Mucosa of stomach (tissue), 1 donor: ENCODE data around the gene CENPL.
"Not testable (repeated sequence)": the region's sequence is repeated elsewhere in the genome, so short reads cannot be mapped to it uniquely, and the experiment has no call there.

ENCODE experiments used
- H3K27me3 ChIP-seq: one replicate; pipeline ENCODE4 v1.7.0; 2013; ENCODE audit warnings: mild to moderate bottlenecking, low read length; ENCODE audit not compliant: control insufficient read depth, insufficient read depth
- H3K36me3 ChIP-seq: one replicate; pipeline ENCODE4 v1.7.0; 2013; ENCODE audit warnings: low read length; ENCODE audit not compliant: control insufficient read depth, insufficient read depth
- H3K4me1 ChIP-seq: one replicate; pipeline ENCODE4 v1.7.0; 2013; ENCODE audit warnings: mild to moderate bottlenecking, low read length; ENCODE audit not compliant: control insufficient read depth, insufficient read depth
- H3K4me3 ChIP-seq: one replicate; pipeline ENCODE4 v1.7.0; 2013; ENCODE audit warnings: low read length
- H3K9ac ChIP-seq: one replicate; pipeline ENCODE4 v1.7.0; 2013; ENCODE audit warnings: mild to moderate bottlenecking, low read length, moderate library complexity
- H3K9me3 ChIP-seq: one replicate; pipeline ENCODE4 v1.7.0; 2013; ENCODE audit warnings: mild to moderate bottlenecking, low read length, moderate library complexity; ENCODE audit not compliant: control insufficient read depth
- donor health status: Pancreatic carcinoma.

Gene CENPL

DNA sequence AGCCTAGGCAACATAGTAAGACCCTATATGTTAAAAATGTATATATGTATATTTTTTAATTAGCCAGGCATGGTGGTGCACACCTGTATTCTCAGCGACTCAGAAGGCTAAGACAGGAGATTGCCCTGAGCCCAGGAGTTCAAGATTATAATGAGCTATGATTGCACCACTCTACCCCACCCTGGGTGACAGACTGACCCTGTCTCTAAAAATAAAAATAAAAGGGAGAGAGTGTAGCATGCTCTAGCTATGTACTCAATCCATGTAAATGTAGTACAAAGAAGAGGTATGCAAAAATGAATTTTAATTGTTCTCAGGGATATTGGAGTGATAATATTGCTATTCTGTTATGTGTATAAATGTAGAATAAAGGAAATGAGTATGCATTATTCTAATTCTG is 53.1 kb downstream of the CENPL start:
- H3K27me3 ChIP-seq, result no peaks in the 10 kb centered on the region
- no peak overlapping the region for H3K9ac ChIP-seq
- no peaks in the 10 kb centered on the region for H3K36me3 ChIP-seq
- no peaks in the 10 kb centered on the region for H3K9me3 ChIP-seq
- no peak overlapping the region for H3K4me3 ChIP-seq
- H3K4me1 ChIP-seq, result no peaks in the 10 kb centered on the region

DNA sequence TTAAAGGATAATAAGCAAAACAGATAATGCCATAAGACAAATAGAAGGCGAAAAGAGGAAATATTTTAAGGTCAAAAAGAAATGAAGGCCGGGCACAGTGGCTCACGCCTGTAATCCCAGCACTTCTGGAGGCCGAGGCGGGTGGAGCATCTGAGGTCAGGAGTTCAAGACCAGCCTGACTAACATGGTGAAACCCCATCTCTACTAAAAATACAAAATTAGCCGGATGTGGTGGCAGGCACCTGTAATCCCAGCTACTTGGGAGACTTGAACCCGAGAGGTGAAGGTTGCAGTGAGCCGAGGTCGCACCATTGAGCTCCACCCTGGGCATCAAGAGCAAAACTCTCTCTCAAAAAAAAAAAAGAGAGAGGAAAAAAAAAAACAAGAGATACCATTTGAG is 54.4 kb downstream of the CENPL start:
- H3K4me3 ChIP-seq, H3K36me3 ChIP-seq, H3K9me3 ChIP-seq, H3K9ac ChIP-seq, H3K4me1 ChIP-seq, H3K27me3 ChIP-seq: not testable (repeated sequence)

DNA sequence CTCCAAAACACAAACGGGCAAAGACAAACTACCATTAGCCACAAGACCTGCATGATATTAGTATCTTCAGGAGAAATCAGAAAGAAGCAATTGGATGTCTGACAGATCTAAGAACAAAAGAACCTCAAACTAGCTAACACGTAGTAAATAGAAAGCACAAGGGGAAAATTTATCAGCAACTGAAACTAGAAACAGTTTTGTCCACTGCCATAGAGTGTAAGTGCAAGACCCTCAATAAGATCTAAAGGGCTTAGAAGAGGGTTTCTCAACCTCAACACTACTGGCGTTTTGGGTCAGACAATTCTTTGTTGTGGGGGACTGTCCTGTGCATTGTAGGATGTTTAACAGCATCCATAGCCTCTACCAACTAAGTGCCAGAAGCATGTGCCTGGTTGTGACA is 55.9 kb downstream of the CENPL start:
- Histone ChIP-seq H3K27me3 (no peaks in the 10 kb centered on the region), H3K9ac (no peak overlapping the region), H3K9me3 (no peaks in the 10 kb centered on the region), H3K4me3 (no peak overlapping the region), H3K4me1 (no peaks in the 10 kb centered on the region), H3K36me3 (no peaks in the 10 kb centered on the region)

DNA sequence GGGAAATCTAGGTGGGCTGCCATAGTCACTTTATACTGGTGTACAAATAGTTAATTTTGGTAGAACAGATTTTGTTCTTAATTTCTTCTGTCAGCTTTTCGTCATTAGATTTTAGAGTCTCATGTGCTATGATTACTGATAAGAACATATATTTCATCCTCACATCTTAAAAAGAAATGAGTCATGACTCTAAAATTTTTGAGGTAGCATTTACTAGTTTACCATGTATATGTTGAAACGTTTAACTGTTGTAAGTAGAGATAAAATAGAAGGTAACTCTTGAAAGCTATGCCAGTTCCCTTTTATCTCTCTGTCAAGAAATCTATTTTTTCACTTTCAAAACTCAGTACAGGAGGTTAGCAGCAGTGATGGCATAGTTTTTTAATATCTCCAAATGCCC is 56.5 kb downstream of the CENPL start:
- Histone ChIP-seq H3K4me3 (no peak overlapping the region), H3K27me3 (no peaks in the 10 kb centered on the region), H3K9me3 (no peaks in the 10 kb centered on the region), H3K9ac (no peak overlapping the region), H3K4me1 (no peaks in the 10 kb centered on the region), H3K36me3 (no peaks in the 10 kb centered on the region)

DNA sequence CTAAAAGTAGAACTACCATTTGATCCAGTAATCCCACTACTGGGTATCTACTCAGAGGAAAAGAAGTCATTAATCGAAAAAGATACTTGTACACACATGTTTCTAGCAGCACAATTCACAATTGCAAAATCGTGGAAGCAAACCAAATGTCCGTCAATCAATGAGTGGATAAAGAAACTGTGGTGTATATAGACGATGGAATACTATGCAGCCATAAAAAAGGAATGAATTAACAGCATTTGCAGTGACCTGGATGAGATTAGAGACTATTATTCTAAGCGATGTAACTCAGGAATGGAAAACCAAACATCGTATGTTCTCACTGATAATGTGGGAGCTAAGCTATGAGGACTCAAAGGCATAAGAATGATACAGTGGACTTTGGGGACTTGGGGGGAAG is 60.4 kb downstream of the CENPL start:
- H3K4me3 ChIP-seq, H3K36me3 ChIP-seq, H3K9ac ChIP-seq, H3K4me1 ChIP-seq, H3K27me3 ChIP-seq, H3K9me3 ChIP-seq: not testable (repeated sequence)

DNA sequence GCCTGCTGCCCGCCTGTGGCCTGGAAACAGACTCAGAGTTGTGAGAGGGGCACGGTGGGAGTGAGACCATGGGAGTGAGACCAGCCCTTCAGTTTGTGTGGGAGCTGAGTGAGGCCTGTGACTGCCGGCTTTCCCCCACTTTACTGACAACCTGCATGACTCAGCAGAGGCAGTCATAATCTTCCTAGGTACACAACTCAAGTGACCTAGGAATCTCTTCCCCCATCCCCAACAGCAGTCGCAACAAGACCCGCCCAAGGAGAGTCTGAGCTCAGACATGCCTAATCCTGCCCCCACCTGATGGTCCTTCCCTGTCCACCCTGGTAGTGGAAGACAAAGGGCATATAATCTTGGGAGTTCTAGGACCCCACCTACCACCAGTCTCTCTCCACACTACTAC is 65.7 kb downstream of the CENPL start:
- Histone ChIP-seq H3K9ac (no peak overlapping the region), H3K27me3 (no peaks in the 10 kb centered on the region), H3K36me3 (peaks cover 20% of the 10 kb centered on the region)

DNA sequence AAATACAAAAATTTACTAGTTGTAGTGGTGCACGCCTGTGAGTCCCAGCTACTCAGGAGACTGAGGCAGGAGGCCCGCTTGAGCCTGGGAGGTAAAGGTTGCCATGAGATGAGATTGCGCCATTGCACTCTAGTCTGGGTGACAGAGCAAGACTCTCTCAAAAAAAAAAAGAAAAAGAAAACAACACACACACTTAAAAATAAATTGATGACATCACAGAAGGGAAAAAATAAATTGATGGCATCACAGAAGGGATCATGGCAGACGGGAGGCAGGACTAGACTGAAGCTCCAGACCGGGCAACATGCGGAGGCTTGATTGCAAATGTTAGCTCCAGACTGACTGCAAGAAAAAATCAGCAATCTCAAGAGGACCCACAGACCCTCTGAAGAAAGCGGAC is 66.6 kb downstream of the CENPL start:
- Histone ChIP-seq H3K9me3 (no peaks in the 10 kb centered on the region), H3K9ac (no peak overlapping the region), H3K36me3 (peaks cover 20% of the 10 kb centered on the region), H3K4me1 (peaks cover 5% of the 10 kb centered on the region), H3K4me3 (no peak overlapping the region), H3K27me3 (no peaks in the 10 kb centered on the region)

More for the DNA sequence above, 65.7 kb downstream of the CENPL start:
- Histone ChIP-seq H3K4me1 (no peaks in the 10 kb centered on the region), H3K9me3 (no peaks in the 10 kb centered on the region), H3K4me3 (no peak overlapping the region)

DNA sequence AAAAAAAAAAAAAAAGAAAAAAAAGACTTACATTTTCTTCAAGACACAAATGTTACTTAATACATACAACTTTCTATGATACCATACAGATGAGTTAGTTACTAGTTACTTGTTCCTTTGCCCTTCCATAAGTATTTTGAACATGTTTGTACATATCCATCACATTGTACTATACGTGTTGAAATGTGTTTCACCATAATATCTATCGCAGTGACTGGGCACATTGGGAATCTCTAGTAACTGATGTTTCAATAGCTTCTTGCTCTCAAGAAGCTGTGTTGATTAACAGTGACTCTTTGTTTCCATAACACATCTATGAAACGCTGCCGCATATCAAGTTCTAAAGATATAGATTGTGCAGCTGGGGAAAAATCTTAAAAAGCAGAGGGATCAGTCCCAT is 67.0 kb downstream of the CENPL start:
- H3K4me1 ChIP-seq, result peaks cover 5% of the 10 kb centered on the region
- H3K36me3 ChIP-seq, result peaks cover 20% of the 10 kb centered on the region
- H3K27me3 ChIP-seq, result no peaks in the 10 kb centered on the region
- no peaks in the 10 kb centered on the region for H3K9me3 ChIP-seq
- H3K9ac ChIP-seq, result no peak overlapping the region
- H3K4me3 ChIP-seq, result no peak overlapping the region

DNA sequence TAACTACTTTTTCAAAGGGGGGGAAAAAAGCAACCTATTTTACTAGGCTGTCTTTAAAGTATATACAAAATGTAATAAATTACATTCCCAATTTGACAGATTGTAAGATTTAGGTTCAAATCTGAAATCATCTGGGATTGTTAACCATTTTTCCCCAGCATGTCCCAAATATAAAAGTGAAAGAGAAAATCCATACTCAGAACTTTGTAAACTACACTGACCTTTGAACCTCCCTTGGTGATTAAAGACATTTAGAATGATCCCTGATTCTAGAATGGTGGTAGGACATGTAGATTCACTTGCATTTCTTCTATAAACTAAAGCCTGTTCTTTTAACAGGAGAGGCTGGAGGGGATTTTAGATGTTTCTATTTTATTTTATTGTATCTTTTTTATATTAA is 70.9 kb downstream of the CENPL start:
- peaks cover 14% of the 10 kb centered on the region for H3K36me3 ChIP-seq
- H3K4me1 ChIP-seq, result peaks cover 5% of the 10 kb centered on the region
- no peak overlapping the region for H3K4me3 ChIP-seq
- H3K9ac ChIP-seq, result no peak overlapping the region
- no peaks in the 10 kb centered on the region for H3K9me3 ChIP-seq
- H3K27me3 ChIP-seq, result no peaks in the 10 kb centered on the region
